ENCODE data around the gene ICE1. TPM values are rescaled to one million over a fixed set of nuclear protein-coding genes. Genes with fewer than 3 reads are reported as not detected.

The ICE1 gene
- total and polyA plus RNA-seq, 9 of the 15 experiments (the other 6 are each of a cell fraction or from before 2014, with no cell fraction given), result 4.9 to 47.4 (median 28.2) TPM

DNA sequence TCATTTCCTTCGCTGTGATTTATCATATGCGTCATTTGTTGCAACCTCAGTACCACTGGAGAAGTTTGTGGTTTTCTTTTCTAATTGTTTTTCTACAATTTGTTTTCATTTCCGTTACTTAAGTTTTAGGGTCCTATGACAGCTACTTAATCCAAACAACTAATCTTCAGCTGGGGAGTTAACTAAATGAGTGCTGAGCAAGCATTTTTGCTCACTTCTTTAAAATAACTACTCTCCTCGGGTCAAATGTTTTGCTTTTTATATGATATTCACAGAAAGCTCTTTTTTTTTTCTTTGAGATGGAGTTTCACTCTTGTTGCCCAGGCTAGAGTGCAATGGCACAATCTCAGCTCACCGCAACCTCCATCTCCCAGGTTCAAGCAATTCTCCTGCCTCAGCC lies 14.6 kb upstream of the ICE1 start:
- peak; percentile 58 for TF ChIP-seq MAFG (tag; conservative IDR thresholded peaks at IDR 0.05)
- TF ChIP-seq MAFF (IDR thresholded peaks at IDR 0.05; ENCODE audit: low read length), result peak; percentile 52; the same call in 1 of the 2 replicates
- TF ChIP-seq SMAD4 (CRISPR knock-in tag; conservative IDR thresholded peaks at IDR 0.05), result no peak
- TF ChIP-seq C11orf30 (IDR thresholded peaks at IDR 0.05; ENCODE audit: low read depth), result peak; percentile 62
- peak; percentile 56 for TF ChIP-seq MAFK (IDR thresholded peaks at IDR 0.05; ENCODE audit: low read length)
- TF ChIP-seq CBX1 (IDR thresholded peaks at IDR 0.05; ENCODE audit: low read depth), result no peak
- TF ChIP-seq ARHGAP35 (IDR thresholded peaks at IDR 0.05; ENCODE audit: partially characterized antibody), result no peak
- TF ChIP-seq NCOA6 (IDR thresholded peaks at IDR 0.05), result no peak
- TF ChIP-seq YY1 (IDR thresholded peaks at IDR 0.05; ENCODE audit: borderline replicate concordance in 1 of 3, control insufficient read depth in 1 of 3, extremely low read depth in 1 of 3, insufficient read depth in 3 of 3, insufficient read length in 1 of 3, insufficient replicate concordance in 2 of 3, low read depth in 1 of 3, low read length in 2 of 3), result no peak
- TF ChIP-seq ZKSCAN3 (CRISPR knock-in tag; IDR thresholded peaks at IDR 0.05), result no peak
- no peak for TF ChIP-seq ZNF217 (CRISPR knock-in tag; IDR thresholded peaks at IDR 0.05)
- peak; percentile 77 for TF ChIP-seq ZNF316 (IDR thresholded peaks at IDR 0.05)
- TF ChIP-seq, protein P1, sequence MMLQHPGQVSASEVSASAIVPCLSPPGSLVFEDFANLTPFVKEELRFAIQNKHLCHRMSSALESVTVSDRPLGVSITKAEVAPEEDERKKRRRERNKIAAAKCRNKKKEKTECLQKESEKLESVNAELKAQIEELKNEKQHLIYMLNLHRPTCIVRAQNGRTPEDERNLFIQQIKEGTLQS (IDR thresholded peaks at IDR 0.05), result no peak
- TF ChIP-seq, protein P1 (CRISPR knock-in tag; conservative IDR thresholded peaks at IDR 0.05), result no peak
- no peak for TF ChIP-seq PURB (CRISPR knock-in tag; IDR thresholded peaks at IDR 0.05; ENCODE audit: low read depth)
- H3K4me3 ChIP-seq, result no peak overlapping the region
- H2AFZ ChIP-seq (ENCODE audit: low read depth, low read length), result no peak overlapping the region
- FAIRE-seq (no peak), DNase-seq (ENCODE audit: extremely low read depth in 1 of 4, low spot score in 3 of 4) (no peak), ATAC-seq (no peak)
- no peak overlapping the region for H3K27ac ChIP-seq (ENCODE audit: extremely low read depth, low read depth, low read length)
- POLR2A ChIA-PET, result no interaction called here
- CTCF ChIA-PET (ENCODE audit: low intra/inter-chr PET ratio), result no interaction called here
- H3K9me3 ChIP-seq (replicated peaks; ENCODE audit: control insufficient read depth, insufficient read depth, low read depth, low read length), result peaks cover 10% of the 10 kb centered on the region
- H3K9ac ChIP-seq (ENCODE audit: insufficient read depth in 1 of 2, low read depth in 2 of 2, low read length in 2 of 2), result no peak overlapping the region
- H3K4me2 ChIP-seq (ENCODE audit: insufficient read depth, low read length), result no peak overlapping the region
- in situ Hi-C loops (cut with MboI) (loop anchor here (25.0 kb wide), 1 partner anchor 521 kb away; no protein-coding TSS in a partner anchor), intact Hi-C loops (cut with micrococcal nuclease) (no loop called here)
- H3K36me3 ChIP-seq (ENCODE audit: control insufficient read depth, insufficient read depth, low read length), result no peaks in the 10 kb centered on the region
- H3K27me3 ChIP-seq (ENCODE audit: control insufficient read depth in 2 of 2, insufficient read depth in 2 of 2, low read length in 2 of 2), result peaks cover 0 to 4% of the 10 kb centered on the region in 2 experiments; a peak in 1 of 5 replicates
- BruUV-seq (replicated peaks), result no TSS peak
- WGBS (ENCODE audit: insufficient coverage, low coverage, missing lambda C conversion rate), result 5% methylated on average over 4 of the region's 5 CpGs
- no peaks in the 10 kb centered on the region for H4K20me1 ChIP-seq (replicated peaks; ENCODE audit: control insufficient read depth, insufficient read depth, low read length)
- no peaks in the 10 kb centered on the region for H3K9me1 ChIP-seq (ENCODE audit: control insufficient read depth, insufficient read depth, low read length)
- H3K4me1 ChIP-seq (replicated peaks in 1 of 2; ENCODE audit: control insufficient read depth in 2 of 2, insufficient read depth in 2 of 2, low read length in 2 of 2), result no peaks in the 10 kb centered on the region
- H3K79me2 ChIP-seq (ENCODE audit: control insufficient read depth, insufficient read depth, low read length), result no peaks in the 10 kb centered on the region

Data from K562 (cell line).